NCI-H69 (cell line): ENCODE results near the gene SPTSSA.
"Not testable (repeated sequence)": the region's sequence is repeated elsewhere in the genome, so short reads cannot be mapped to it uniquely, and the experiment has no call there.

Source experiments
- DNase-seq: peaks from one replicate; lab custom pipeline; 2025; lab: John Stamatoyannopoulos, UW

The SPTSSA gene

DNA sequence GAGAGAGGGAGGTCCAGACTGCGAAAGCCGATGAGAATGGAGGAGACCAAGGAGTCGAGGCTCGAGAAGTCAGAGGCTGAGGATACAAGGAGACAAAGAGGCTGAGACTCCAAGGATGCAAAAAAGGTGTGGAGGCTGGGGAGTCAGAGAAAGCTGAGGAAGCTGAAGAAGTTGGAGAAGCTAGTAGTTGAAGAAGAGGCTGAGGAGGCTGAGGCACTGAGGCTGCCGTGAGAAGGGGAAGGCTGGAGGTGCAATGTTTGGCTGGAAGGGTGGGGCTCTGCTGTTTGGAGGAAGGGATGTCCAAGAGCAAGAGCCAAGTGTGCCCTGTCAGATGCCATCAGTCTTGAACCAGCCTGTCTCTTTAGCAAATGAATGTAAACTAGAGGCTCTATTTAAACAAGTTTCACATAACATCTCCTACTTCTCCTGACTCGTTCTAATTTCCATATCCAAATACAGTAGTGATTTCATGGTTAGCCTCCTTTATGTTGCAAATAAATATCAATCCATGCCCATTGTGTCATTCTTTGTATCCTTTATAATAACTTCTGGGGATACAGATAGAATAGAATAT, 10.8 kb upstream of the SPTSSA start:
- no peak for DNase-seq

DNA sequence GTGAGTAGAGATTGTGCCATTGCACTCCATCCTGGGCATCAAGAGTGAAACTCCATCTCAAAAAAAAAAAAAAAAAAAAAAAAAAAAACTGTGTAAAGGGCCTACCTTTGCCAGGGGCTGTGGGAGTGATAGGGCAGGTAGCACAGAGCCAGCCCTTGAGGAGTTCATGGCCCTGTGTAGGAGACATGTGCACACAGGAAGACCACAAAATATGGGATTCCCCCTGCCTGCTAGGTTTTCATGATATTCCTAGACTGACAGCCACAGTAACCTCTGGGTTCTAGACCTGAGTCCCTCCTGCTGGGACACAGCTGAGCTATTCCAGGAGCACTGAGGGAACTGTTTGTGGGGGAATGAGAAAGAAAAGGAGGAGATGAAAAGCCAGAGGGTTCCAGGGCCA, 8.3 kb upstream of the SPTSSA start:
- peak; percentile 12 for DNase-seq

DNA sequence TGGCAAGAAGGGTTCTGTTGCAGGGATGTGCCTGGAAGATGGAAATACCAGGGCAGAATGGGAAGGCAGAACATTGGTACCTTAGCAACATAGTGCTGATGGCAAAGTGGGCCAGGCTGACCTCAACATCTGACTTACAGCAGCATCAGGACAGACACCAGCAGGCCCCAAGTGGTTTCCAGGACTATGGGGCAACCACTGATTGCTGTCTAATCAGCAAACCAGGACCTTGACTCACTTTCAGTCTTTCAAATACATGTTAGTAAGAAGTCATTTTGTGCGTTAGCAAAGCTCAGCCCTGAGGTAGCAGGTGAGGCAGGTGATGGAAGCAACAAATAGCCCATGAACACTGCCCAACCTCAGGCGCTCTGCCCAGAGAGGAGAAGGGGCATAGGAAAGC, 4.7 kb upstream of the SPTSSA start:
- no peak for DNase-seq

DNA sequence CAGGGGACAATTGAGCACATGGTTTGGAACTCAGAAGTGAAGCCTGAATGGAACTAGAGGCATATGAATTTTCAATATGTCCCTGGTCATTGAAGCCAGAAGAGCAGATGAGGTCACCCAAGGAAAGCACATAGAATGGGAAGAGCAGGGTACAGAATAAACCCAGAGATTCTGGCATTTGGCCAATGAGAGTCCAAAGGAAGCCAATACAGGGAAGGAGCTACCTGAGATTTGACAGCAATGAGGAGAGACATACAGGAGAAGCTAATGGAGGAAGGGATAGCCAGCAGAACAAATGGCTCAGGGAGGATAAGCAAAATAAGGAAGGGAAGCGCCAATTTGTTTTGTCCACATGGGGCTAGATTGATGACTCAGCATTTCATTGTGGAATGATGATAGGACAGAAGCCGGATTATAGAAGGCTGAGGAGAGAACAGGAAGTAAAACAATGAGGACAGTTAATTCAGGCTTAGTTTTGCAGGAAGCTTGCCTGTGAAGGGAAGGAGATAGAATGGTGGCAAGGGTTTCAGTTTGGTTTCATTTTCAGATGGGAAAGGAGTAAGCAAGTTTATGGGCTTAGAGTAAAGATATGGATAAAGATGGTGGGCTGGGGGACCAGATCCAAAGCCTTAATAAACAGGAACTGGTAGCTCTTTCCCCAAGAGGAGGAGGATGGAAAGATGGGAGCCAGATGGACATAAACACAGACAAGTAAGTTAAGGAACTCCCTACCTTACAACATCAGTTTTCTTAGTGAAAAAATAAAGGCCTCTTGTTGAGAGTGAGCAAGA, 3.2 kb upstream of the SPTSSA start:
- DNase-seq, result peak; percentile 53

DNA sequence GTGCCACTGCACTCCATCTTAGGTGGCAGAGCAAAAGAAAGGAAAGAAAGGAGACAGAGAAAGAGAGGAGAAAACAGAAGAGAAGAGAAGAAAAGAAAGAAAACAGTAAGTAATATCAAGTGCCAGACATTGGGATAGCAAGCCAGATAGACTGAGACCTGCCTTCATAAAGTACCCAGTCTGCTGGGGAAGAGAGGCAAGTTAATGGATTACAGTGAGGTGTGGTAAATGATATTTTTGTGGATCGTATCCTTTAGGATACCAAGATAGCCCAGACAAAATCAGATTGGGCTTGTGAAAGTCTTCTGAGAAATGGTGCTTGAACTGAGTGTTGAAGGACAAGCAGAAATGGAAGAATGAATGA, 1.5 kb upstream of the SPTSSA start:
- no peak for DNase-seq

DNA sequence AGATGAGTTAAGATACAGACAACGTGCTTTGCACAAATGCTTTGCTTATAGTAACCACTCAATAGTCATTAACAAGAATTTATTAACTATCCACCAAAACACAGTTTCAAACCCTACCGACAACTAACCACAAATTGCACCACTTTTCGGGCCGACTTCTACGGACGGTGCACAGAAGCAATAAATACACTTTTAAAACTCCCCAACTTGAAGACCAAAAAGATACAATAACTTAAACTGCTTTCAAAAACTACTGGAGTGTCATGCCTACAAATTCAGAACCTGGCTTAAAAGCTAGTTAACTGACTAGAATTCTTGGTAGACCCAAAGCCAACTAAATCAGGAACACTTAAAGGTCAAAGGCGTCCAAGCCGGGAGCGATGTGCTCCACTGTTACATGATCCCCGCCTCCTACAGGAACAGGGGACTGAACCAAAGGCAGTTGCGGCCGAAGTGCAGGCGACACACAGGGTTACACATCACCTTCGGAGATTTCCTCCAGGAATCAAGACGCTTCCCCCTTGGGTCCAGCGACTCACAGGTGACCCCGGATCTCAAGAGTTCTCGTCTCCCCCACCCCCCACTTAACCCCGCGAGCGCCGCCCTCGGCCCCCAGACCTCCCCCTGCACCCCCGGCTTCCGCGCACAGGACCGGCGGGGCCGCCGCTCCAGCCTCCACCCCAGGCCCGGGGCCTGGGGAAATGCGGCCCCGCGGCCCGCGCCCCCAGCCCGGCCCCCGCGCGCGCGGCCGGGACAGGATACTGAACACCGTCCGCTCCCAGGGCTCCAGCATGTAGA, 507 bp downstream of the SPTSSA start:
- peak; percentile 84 for DNase-seq

DNA sequence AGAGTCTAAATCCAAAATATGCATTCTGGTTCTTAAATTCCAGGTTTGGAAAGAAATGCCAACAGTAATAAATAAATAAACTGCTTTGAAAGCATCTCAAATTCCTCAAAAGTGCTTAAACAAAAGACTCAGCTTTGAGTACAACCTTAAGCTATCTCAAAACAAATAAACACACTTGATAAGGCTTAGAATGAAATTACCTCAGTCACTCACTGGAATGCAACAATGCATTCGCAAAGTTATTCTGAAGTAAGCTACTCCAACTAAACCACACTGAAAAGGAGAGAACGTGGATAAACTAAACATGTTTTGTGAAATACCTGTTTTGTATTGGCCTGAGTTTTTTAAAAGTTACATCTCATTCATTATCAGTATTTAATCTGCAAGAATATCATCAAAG, 1.2 kb downstream of the SPTSSA start:
- DNase-seq, result no peak

DNA sequence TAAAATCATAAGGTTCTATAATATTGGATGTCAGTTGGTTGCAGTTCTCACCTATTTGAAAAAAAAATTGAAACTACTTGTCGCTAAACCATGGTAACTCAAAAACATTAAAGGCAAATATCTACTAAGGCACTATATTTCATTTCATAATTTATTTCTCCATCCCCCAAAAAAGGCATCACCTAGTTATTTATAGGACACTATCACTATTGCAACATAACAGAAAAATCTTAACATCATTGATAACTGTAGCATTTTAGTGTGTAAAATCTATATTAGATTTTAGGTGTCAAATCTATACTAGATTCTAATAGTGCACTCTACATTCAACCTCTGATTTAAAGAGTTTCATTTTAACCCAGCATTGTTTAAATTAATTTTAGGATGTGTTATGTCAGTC, 1.7 kb downstream of the SPTSSA start:
- no peak for DNase-seq

DNA sequence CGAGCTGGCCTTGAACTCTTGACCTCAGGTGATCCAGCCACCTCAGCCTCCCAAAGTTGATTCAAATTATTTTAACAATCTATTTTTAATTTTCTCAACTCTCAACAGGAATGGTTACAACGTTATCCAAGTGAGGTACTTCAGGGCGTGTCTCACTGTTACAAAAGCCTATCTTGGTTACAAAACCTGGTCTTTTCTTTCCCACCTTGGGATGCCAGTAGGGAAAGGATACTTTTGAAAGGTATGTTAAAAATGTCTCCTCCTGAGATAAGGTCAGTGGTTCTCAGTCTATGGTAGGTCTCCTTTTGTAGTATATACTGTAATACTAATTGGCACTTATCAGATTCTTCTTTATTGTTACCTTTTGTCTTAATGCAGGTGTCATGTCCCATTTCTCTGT, 4.9 kb downstream of the SPTSSA start:
- DNase-seq, result no peak

DNA sequence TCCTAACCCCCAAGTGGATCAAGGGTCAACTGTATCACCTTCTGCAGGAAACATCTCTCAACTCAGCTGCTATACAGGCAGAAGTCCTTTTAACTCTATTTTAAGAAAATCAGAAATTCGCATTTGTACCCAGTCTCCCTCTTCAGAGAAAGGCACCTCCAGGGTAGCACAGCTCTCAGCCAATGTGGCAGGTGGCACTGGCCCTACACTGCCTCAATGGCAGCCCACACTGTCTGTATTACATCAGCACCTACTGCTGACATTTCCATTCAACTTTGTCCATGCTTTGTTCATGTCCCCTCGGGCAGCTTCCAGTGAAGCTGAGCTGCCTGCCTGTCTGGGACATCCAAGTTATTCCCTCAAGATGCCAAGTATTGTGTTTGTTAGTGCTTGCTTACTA, 8.8 kb downstream of the SPTSSA start:
- DNase-seq, result peak; percentile 78

DNA sequence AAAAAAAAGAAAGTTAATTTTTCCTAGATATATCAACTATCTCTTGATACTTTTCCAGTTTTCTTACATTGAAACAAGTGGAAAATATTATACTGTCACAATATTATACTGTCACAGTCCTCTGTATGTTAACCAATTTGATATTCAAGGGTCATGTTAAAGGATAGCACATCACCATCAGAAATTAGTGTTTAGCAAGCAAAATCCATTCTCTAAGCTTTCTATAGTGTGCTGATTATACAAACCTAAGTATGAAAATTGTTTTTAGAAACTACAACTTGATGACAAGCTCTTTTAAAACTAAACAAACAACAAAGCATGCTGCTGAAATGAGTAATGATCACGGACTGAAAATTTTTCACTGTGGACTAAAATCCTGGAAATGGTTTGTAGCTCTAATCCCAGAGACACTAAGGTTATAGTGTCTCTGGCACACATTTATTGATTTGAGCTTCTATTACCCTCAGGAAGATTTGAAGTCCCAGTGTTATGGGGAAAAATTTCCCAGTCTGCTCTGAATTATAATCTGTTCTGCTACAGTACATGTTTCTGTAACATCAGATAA, 9.7 kb downstream of the SPTSSA start:
- no peak for DNase-seq

DNA sequence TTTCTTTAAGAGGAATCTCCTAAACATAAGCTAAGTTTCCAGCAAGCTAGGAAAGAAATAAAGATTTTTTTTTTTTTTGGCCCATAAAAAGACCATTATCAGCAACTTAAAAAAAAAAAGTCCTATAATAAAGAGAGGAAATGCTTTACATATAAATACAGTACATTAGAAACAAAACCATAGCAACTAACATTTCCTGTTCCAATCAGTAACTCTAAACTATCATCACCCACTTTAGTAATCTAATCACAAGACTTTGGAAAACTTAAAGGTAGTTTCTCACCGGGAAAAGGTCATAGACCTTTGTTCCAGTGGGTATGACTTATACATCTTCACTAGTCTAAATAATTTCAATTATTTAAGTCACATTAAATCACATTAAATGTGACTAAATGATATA, 11.1 kb downstream of the SPTSSA start:
- DNase-seq, result peak; percentile 39

DNA sequence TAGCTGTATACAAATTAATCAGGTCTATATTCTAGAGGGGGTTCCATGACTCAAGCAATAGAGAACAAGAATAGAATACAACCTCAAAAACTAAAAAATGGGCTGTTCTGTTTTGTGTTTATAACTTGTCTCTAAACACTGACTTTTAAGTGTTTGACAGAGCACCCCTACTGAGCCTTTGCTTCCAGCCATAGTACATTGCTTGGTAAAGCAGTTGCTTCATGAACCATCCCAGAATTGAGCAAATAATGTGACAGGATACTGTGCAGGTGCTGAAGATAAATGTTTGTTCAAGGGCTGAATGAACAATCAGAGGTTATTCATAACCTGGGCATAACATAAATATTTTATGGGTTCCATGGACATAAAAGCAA, 11.5 kb downstream of the SPTSSA start:
- peak; percentile 94 for DNase-seq

DNA sequence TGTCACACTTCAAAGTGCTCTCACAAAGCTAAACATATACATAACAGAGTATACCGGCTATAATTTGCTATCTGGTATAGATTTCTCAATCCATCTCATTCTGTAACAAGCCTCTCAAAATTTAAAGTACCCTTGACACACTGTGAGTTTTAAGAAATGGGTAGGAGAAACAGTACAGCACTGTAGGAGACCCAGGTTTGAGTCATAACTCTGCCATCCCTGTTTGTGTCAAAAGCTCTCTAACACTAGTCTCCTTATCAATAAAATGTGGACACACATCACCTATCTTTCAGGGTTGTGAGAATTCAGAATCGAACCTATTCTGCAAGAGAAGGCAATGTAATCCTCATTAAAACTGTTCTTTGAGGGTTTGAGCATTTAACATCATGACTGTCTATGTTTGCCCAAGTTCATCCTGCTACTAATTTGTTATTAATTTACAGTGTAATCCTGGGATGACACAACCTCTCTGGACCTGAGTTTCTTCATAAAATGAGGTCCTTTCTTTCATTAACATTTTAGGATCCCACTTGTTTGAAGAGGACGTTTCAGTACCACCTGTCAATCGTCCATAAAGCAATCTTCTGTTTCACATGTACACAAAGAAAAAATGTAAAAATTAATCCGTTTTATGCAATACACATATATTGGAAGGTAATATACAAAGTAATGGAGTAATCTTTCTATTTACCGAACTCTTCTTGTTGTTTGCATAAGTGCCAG, 12.1 kb downstream of the SPTSSA start:
- peak; percentile 34 for DNase-seq

DNA sequence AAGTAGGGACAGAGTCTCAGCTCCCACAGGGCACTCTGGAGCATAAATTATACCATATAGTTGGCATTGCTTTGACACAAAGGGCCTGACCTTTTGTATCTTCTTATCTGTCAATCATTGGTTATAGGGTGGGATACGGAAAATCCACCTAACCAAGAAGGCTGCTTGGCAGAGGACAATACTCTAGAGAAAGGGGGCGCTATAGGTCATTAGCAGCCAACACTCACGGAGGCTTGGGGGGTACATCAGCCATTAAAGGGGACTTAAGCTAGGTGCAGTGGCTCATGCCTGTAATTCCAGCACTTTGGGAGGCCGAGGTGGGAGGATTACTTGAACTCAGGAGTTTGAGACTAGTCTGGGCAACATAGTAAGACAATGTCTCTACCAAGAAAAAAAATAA, 22.9 kb downstream of the SPTSSA start:
- DNase-seq, result no peak

DNA sequence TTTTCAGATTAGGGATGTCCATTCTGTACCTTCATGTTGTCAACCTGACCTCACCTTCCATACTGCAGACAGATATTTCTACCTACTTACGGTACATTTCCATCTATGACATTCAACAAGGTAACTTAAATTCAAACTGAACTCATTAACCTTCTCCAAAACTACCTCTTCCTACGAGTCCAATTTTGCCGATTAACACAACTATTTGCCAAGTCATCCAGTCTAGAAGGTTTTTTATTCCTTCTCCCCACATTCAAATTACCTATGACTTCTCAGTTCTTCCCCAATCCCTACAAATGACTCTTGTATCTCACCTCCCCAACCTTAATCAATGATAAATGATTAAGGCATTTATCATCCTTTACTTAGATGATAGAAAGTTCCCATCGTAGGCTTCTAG, 23.6 kb downstream of the SPTSSA start:
- no peak for DNase-seq

DNA sequence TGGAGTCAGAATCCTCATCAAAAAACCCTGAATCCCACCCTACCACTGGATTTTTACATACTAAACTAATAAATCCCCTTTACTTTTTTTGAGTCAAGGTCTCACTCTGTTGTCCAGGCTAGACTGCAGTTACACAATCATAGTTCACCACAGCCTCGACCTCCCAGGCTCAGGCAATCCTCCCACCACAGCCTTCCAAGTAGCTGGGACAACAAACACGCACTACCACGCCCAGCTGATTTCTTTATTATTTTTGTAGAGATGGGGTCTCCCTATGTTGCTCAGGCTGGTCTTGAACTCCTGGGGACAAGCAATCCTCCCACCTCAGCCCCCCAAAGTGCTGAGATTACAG, 24.3 kb downstream of the SPTSSA start:
- DNase-seq, result no peak

DNA sequence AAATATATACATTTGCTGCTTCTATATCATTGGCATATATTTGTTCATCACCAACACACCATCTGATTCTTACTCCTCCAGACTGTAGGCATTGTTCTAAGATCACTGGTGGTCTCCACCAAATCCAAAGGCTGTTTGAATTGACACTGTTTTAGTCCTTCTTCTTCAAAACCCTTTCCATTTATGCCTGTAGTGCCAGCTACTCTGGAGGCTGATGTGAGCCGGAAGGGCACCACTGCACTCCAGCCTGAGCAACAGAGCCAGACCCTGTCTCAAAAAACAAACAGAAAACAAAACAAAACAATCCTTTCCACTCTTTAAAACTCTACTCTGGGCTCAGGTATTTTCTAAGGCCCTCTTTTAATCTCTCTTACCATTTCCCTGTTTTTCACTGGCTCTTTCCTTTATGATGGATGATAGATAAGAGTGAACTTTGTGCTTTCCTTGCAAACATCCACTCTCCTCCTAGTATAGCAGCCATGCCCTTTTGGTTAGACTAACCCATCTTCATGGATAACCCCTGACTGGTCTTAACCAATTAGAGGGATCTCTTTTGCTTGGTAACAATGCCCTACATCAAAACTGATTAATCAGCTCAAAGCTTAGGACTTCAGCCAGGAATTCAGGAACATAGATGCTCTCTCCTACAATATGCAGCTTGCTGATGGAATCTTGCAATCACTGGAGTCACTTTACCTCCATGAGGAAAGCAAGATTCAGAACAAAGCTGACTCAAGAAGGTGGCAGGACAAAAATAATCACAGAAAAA, 24.9 kb downstream of the SPTSSA start:
- DNase-seq, result no peak

DNA sequence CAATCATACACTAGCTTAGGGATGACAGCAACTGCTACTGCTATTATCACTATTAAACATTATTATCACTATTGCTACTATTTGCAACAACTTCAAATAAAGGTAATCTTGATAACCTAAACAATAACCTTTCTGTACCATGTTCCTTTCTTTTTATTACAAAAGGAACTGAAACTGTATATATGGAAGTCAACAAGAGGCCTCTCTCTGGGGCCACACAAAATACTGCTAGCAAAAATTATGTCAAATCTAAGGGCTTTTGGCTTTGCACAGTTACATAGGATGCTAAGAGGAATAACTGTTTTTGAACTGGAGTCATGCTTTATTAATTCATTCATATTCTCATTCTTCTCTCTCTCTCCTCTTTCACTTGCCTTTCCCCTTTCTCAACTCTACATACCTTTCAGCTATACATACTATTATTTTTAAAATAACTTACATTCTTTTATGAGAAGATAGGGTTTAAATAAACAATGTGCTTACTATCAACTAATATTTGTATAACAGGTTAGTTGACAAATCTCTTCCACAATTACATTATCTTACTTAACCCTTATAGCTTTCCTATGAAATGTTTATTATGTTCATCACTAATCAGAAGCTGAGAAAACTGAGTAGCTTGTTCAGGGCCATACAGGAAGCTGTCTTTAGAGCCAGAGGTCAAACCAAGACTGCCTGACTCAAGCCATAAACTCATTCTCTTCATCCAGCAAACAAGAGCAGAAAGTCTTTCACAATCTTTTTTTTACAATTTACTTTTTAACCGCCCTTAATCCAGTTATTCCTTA, 25.7 kb downstream of the SPTSSA start:
- DNase-seq, result no peak

DNA sequence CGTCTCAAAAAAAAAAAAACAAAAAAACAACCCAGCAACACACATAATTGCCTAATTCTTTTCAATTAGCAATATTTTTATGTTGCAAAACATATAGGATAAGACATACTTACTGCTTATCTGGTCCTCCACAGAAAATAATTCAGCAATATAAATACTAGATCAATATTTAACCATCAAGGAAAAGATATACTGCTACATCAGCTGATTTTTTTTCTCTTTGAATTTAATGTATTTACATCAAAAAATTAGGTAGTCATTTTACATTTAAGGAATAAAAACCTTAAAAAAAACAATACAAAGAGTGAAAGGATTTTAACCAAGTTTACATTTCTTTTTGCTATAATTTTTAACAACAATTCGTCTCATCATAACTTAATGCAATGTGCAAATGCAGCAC, 28.1 kb downstream of the SPTSSA start:
- DNase-seq, result no peak

DNA sequence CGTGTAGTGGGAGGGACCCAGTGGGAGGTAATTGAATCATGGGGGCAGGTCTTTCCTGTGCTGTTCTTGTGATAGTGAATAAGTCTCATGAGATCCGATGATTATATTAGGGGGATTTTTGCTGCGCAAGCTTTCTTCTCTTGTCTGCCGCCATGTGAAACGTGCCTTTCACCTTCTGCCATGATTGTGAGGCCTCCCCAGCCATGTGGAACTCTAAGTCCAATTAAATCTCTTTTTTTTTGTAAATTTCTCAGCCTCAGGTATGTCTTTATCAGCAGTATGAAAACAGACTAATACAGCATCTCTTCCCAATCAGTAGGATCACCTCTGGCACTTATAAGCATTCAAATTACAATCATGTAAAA, 34.0 kb downstream of the SPTSSA start:
- DNase-seq, result not testable (repeated sequence)
